Stimulated activated naive CD4-positive, alpha-beta T cell (primary cell): ENCODE data around the gene PPP1R3F.

Experiments
- DNase-seq, 6 experiments: peaks; one replicate each; lab custom pipeline; 2025; lab: John Stamatoyannopoulos, UW

PPP1R3F gene, protein sequence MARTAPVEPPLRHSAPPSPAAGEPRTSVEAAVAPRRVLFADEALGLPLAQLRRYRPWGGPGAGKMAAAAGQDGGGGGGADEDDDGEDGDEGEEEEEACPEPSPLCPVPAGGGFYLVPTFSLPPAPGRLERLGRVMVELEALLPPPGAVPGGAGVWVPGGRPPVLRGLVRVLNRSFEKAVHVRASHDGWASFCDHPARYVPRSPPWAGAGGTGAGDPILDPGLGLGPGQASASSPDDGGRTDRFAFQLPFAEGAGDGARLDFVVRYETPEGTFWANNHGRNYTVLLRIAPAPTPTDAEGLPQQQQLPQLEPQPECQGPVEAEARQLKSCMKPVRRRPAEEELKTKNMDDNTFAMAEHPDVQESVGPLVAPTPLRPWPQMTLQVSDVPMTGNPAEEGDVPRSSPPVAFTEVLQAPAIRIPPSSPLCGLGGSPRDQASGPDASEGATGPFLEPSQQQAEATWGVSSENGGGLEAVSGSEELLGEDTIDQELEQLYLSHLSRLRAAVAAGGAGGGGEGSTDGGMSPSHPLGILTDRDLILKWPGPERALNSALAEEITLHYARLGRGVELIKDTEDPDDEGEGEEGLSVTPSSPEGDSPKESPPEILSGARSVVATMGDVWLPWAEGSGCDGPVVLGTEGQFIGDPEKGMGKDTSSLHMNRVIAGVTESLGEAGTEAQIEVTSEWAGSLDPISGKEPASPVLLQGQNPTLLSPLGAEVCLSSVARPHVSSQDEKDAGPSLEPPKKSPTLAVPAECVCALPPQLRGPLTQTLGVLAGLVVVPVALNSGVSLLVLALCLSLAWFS

GRCh38 chrX:49269767-49270248, at the start of gene PPP1R3F:
TSS of gene PPP1R3F (plus strand) at chrX:49269793. CDS start at chrX:49269870, 77 bp downstream.
- peak in 4 of 6 experiments; percentile 44 to 83 (median 56) for DNase-seq

GRCh38 chrX:49220100-49220499, 49.5 kb upstream of the PPP1R3F start:
- no peak for DNase-seq

DNA sequence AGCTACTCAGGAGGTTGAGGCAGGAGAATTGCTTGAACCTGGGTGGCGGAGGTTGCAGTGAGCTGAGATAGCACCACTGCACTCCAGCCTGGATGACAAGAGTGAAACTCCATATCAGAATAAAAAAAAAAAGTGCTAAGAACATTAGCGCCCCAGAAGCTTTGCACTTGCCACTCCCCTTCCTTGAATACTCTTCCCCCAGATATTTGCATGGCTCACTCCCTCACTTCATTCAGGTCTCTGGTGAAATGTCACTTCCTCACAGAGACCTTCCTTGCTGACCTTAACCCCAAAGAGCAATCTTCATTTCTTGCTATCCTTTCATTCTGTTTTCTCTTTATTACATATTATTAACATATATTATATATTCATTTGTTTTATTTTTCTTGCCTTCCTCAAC, 47.7 kb upstream of the PPP1R3F start:
- DNase-seq, result no peak

- no peak for DNase-seq
Observed at GRCh38 chrX:49225858-49226257, 43.7 kb upstream of the PPP1R3F start.

DNA sequence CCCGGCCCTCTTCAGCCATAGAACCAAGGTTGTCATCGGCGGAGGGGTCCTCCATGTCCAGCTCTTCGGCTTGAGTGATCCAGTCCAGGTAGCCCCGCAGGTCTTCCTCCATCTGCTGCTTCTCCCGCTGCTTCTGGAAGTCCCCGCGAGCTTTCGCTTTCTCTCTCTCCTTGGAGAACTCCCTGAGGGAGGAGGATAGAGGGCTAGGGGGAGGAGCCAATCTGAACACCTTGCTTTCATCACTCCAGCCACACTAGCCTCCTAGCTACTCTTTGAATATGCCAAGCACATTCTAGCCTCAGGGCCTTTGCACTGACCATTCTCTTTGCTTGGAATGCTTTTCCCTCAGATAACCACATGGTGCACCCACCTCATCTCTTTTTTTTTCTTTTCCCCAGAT, 42.6 kb upstream of the PPP1R3F start:
- no peak for DNase-seq

- no peak for DNase-seq
Observed at GRCh38 chrX:49227726-49228125, 41.9 kb upstream of the PPP1R3F start.

GRCh38 chrX:49228185-49228584, 41.4 kb upstream of the PPP1R3F start:
- no peak for DNase-seq

- DNase-seq, result peak; percentile 6 to 49 (median 38)
Observed at GRCh38 chrX:49230500-49231232, 38.9 kb upstream of the PPP1R3F start.

GRCh38 chrX:49231333-49232000, 38.1 kb upstream of the PPP1R3F start:
- DNase-seq, result no peak

DNA sequence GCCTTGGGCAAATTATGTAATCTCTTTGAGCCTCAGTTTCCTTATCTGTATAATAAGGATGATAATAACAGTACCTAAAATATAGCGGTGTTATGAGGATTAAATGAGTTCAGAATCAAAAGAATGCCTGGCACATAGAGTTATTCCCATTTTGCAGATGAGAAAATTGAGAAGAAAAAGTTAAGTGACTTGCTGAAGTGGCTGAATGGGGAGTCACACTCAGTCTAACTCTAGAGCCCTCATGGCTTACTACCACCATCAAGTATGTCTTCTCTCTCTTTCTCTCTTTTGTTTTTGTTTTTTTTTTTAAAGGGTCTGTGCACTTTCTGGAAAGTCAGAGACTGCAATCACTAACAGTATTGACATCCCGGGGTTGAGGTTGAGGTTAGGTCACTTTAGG, 37.1 kb upstream of the PPP1R3F start:
- DNase-seq, result no peak

- DNase-seq, result no peak
Observed at GRCh38 chrX:49233176-49233575, 36.4 kb upstream of the PPP1R3F start, which contains the start of gene CACNA1F. TSS of gene CACNA1F (minus strand) at chrX:49233340. CDS start at chrX:49233309, 31 bp downstream.

GRCh38 chrX:49233887-49234555, 35.6 kb upstream of the PPP1R3F start:
- DNase-seq, result no peak

DNA sequence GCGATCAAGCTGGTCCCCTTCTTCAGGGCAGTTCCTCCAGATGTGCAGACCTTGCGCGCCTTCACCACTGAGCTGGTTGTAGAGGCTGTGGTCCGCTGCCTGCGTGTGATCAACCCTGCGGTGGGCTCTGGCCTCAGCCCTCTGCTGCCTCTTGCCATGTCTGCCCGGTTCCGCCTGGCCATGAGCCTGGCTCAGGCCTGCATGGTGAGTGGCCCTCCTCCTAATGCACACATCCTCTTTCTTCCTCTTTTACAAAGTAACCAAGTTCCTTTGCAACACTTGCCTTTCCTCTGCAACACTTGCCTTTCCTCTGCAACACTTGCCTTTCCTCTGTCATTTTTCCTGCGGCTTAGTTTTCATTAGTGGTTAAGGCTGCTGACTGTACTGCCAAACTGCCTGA, 32.5 kb upstream of the PPP1R3F start:
- no peak for DNase-seq

DNA sequence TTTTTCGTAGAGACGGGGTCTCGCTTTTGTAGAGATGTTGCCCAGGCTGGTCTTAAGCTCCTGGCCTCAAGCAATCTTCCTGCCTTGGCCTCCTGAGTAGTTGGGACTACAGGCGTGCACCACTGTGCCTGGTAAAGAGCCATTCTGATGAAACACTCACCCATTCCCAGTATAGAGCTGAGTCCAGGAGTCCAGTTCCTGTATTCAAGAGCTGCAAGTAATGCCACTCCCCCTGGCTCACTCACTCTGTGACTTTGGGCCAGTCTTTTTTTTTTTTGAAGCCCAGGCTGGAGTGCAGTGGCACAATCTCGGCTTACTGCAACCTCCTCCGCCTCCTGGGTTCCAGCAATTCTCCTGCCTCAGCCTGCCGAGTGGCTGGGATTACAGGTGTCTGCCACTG, 30.9 kb upstream of the PPP1R3F start:
- no peak for DNase-seq

DNA sequence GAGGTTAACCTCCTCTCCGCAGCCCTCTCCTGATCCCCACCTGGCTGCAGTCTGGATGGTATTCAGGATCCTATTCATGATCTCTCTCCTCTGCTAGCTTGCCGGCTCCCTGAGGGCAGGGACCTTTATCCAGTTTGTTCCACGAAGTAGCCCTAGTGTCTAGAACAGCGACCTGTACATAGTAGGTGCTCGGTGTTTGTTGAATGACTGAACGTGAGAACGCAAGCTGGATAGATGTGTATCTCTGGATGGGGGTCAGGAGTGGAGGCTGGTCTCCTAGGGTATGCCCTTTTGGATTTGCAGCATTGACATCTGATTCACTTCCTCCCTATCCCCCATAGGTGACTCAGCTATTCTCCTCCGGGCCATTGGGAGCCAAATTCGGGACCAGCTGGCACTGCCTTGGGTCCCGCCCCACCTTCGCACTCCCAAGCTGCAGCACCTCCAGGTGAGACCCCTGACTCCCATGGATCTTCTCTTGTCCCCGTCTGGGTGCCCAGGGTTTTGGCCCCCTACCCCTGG, 27.0 kb upstream of the PPP1R3F start:
- DNase-seq, result no peak

DNA sequence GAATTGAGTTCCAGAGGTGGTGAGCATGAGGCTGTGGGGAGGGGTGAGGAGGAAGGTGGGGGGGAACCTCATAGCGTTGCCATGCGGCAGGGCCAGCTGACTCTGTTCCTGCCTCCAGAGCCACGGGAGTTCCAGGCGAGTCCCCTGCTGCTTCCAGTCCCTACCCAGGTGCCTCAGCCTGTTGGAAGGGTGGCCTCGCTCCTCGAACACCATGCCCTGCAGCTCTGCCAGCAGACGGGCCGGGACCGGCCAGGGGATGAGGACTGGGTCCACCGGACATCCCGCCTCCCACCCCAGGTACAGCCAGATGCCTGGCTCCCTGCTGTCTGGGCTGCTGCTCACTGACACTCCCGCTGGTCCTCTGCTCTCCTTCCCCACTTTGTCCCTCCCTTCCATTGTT, 26.4 kb upstream of the PPP1R3F start:
- no peak for DNase-seq

GRCh38 chrX:49244207-49244606, 25.4 kb upstream of the PPP1R3F start:
- no peak for DNase-seq

GRCh38 chrX:49246541-49246940, 23.1 kb upstream of the PPP1R3F start:
- DNase-seq, result no peak

- DNase-seq, result no peak
Observed at GRCh38 chrX:49247346-49247745, 22.2 kb upstream of the PPP1R3F start.

- DNase-seq, result no peak
Observed at GRCh38 chrX:49247916-49248811, 21.4 kb upstream of the PPP1R3F start.
